ENCODE measurements around the gene PRSS8.
"Not testable (repeated sequence)": the region's sequence is repeated elsewhere in the genome, so short reads cannot be mapped to it uniquely, and the experiment has no call there.

Gene PRSS8

GRCh38 chr16:31135535-31136286 is at the start of gene PRSS8:
PRSS8 (minus strand) TSS chr16:31135727; CDS start chr16:31135498, 229 bp downstream.
- DNase-seq (ENCODE audit: low read depth): no peak

DNA sequence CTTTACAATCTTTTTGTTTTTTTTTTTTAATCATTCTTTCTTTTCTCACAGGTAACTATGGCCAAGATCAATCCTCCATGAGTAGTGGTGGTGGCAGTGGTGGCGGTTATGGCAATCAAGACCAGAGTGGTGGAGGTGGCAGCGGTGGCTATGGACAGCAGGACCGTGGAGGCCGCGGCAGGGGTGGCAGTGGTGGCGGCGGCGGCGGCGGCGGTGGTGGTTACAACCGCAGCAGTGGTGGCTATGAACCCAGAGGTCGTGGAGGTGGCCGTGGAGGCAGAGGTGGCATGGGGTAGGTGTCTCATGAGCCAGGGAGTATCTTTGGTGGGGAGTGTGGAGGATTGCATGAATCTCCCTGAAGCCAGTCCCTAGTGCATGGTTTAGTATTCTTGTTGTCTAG is 49.4 kb upstream of the PRSS8 start:
- DNase-seq (ENCODE audit: low read depth): no peak

GRCh38 chr16:31183432-31184428 is 48.2 kb upstream of the PRSS8 start:
- DNase-seq (ENCODE audit: low read depth): no peak

DNA sequence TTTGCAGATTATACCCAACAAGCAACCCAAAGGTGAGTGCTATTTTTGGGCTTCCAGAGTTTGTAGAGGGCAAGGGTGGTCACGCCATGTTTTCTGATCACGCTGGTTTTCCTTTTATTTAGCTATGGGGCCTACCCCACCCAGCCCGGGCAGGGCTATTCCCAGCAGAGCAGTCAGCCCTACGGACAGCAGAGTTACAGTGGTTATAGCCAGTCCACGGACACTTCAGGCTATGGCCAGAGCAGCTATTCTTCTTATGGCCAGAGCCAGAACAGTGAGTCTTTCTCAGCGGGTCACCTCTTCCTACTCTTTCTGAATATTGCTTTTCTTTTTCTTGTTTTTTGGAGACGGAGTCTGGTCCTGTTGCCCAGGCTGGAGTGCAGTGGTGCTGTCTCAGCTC is 46.9 kb upstream of the PRSS8 start:
- DNase-seq (ENCODE audit: low read depth): no peak

DNA sequence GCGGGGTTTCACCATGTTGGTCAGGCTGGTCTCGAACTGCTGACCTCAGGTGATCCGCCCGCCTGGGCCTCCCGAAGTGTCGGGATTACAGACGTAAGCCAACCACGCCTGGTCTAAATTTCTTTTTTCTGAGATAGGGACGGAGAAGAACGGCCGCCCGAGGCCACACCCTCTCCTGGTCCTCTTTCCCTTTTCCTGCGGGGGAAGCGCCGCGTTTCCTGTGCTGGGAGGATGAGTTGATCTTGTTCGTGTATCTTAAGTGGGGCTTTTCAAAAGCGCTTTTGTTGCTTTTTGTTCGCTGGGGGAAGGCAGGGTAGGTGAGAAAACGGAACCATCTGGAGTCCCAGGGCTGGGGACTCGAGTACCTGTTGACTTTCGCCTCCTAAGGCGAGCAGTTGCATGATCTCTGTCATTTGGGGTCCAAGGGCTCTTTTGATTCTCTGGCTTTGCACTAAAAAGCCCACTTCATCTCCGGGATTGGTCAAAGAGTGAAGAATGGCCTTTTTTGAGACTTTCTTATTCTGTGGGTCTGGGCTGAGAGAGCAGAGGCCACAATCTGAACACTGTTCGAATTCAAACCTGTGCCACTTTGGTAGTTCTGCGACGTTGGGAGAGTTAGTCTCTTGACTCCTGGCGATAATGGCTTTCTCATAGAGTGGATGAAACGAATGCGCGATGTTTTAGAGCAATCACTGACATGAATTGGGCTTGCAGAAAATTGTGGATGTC is 45.7 kb upstream of the PRSS8 start:
- DNase-seq (ENCODE audit: low read depth): no peak

DNA sequence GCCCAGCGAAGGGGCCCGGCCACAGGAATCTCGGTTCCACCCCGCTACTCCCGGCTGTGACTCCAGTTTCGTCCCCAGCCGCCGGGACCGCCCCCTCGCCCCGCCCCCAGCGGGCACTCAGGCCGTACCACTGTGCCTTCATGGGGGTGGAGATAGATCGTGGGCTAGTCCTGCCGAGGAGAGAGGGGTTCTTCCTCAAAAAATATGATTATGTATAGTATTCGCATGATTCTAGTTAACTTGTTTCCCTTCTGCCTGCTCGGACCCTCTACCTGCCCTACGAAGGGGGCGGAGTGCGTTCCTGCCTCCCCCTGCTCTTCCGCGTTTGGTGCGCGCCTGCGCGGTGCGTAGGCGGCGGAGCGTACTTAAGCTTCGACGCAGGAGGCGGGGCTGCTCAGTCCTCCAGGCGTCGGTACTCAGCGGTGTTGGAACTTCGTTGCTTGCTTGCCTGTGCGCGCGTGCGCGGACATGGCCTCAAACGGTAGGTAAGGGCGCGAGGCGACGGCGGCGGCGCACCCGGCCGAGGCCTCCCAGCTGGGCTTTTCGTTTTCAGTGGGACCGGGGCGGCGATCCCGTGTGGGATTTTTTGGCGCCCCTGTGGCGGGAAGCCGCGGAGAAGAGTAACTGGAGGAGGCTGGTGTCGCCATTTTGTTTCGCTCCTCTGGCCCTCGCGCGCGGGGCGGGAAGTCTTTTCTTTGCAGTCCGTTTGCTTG is 44.4 kb upstream of the PRSS8 start, which contains the start of gene FUS:
Gene FUS (plus strand): TSS at position 393 of the 713 bp plus-strand sequence. CDS start 76 bp downstream, at position 469.
- DNase-seq (ENCODE audit: low read depth): peak; percentile 73

- no peak for DNase-seq (ENCODE audit: low read depth)
Observed at GRCh38 chr16:31179219-31179746, 43.8 kb upstream of the PRSS8 start.

GRCh38 chr16:31177136-31177535 is 41.6 kb upstream of the PRSS8 start:
- no peak for DNase-seq (ENCODE audit: low read depth)

DNA sequence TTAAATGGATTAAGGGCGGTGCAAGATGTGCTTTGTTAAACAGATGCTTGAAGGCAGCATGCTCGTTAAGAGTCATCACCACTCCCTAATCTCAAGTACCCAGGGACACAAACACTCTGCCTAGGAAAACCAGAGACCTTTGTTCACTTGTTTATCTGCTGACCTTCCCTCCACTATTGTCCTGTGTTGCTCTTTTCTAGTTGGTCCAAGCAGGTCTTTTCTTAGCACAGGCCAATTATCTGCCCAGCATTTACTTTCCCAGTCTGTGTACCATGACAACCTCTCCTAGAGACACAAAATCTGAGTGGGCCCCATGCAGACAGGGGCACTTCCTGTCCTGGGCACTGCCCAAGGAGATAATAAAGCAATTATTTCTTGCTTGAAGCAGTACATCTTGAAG is 34.5 kb upstream of the PRSS8 start:
- DNase-seq (ENCODE audit: low read depth): not testable (repeated sequence)

DNA sequence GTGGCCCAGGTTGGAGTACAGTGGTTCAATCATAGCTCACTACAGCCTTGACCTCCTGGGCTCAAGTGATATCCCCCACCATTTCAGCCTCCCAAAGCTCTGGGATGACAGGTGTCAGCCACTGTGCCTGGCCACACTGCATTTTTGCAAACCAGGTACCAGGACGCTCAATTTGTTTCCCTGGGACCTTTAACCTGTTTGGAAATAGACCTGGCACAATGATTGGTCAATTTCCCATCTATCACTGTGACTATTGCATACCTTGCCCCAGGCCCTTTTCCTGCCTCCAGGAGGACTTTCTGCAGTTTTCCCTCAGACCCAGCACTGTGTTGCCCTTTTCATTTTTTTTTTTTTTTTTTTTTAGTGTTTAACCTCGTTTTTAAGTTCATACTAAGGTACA is 33.3 kb upstream of the PRSS8 start:
- DNase-seq (ENCODE audit: low read depth): no peak

- no peak for DNase-seq (ENCODE audit: low read depth)
Observed at GRCh38 chr16:31167315-31167714, 31.8 kb upstream of the PRSS8 start.

GRCh38 chr16:31157136-31157535 is 21.6 kb upstream of the PRSS8 start:
- DNase-seq (ENCODE audit: low read depth): no peak

GRCh38 chr16:31150976-31151375 is 15.4 kb upstream of the PRSS8 start:
- DNase-seq (ENCODE audit: low read depth): not testable (repeated sequence)

DNA sequence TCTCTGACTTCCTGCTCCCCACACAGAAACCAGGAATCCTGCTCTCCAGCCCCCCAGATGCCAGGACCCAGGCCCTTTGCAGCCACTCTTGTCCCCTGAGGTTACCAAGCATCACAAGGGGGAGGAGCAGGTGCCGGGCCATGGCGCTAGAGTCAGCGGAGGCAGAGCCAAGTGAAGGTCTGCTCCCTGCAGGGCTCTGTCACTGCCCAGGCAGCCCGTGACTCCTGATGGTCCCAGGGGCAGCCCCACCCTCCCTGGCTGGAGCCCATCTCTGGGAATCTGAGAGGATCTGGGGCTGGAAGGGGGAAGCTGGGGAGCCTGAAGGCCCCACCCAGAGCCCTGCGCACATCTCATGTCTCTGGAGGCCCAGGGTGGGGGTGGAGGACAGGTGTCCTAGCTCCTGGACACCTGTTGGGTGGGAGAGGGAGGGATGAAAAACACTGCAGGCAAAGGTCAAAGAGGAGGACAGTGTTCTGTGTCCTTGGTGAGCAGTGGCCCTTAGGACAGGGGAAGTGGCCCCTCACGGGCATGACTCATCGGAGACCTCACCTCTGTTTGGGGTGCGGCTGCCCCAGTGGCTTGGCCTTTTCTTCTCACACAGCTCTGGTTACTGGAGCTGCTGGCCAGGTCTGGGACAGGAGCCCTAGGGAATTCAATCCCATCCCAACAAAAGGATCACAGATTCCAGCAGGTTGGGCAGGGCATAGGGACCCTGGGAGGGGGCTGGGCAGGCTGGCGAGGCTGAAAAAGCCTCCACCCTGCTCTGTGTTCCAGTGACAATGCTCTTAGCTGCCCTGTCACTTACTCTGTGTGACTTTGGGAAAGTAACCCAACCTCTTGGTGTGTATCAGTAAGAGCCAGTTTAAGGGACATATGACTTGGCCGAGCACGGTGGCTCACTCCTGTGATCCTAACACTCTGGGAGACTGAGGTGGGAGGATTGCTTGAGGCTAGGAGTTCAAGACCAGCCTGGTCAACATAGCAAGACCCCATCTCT is 14.7 kb upstream of the PRSS8 start, which contains the start of gene PRSS36:
Gene PRSS36 (minus strand): TSS at position 173 of the 997 bp plus-strand sequence. CDS start 31 bp downstream, at position 142.
- no peak for DNase-seq (ENCODE audit: low read depth)

DNA sequence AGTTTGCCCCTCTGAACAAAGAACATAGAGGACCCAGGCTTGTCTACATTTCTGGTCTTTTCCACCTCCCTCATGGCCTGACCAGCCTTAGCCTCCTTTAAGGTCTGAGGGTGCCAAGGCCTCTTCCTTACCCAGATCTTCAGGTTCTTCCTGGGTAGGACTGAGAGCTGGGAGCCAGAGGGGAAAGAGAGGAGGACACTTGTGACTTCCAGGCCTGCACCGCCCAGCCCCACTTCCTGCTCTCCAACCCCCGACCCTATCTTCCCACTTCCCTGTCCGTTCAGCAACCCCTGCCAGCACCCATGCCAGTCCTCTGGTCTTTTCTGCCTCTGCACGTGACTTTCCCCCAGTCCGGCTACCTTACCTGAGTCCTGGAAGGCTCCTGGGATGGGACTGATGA is 13.8 kb upstream of the PRSS8 start:
- DNase-seq (ENCODE audit: low read depth): no peak

DNA sequence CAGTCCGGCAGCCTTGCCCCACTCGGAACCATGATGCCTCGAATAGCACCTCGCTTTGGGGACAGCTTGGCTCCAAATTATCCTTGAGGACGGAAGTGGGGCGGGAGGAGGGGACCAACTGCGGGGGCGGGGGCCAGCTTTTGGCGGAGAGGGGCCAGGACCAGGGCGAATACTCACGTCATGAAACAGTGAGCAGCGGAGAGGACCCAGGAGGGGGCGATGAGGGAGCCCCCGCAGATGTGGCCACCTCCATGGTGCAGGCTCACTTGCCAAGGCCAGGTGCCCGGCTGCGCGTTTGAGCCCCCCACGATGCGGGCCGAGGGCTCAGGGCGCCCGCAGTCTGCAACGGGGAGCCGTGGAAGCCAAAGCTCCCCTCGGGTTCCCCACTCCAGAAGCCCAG is 13.4 kb upstream of the PRSS8 start:
- no peak for DNase-seq (ENCODE audit: low read depth)

DNA sequence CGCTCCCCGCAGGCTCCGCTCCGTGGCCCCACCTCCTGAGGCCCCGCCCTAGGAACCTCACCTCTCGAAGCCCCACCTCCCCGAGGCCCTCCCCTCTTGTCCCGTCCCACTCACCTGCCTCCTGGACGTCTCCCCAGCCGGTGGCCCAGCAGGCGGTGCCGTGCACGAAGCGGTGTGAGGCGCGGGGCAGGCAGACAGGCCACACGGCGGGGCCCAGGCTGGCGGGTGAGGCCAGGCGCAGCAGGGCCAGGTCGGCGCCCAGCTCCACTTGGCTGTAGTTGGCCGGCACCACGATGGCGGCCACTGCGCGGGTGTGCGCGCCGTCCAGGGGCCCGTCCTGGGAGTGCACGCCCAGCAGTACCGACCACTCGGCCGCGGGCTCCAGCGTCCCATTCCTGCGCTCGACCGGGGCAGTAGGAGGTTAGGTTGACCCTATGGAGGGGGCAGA is 12.8 kb upstream of the PRSS8 start:
- DNase-seq (ENCODE audit: low read depth): no peak

DNA sequence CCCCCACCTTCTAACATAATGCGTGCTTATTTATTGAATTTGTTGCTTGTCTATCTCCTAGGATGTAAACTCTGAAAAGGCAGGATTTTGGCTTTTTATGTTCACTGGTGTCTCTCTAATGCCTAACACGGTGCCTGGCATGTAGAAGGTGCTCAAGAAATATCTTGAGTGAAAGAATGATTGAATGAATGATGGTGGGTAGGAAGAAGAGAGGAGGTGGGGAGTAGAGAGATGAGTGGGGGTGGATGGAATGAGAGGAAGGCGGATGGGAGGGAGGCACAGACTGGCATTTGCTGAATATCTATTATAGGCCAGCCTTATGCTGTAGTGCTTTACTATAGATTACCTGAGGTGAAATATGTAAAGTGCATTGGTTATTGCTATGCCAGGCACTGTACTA is 12.0 kb upstream of the PRSS8 start:
- no peak for DNase-seq (ENCODE audit: low read depth)

- no peak for DNase-seq (ENCODE audit: low read depth)
Observed at GRCh38 chr16:31145398-31145990, 10.0 kb upstream of the PRSS8 start.
